CD4-positive, alpha-beta T cell (primary cell): Measurements from ENCODE around the gene MNX1. TPM values are rescaled to one million over a fixed set of nuclear protein-coding genes. Genes with fewer than 3 reads are reported as not detected.

Experiments used
- ATAC-seq: fragments of 200-7000 bp; cut with Tn5 transposase; one replicate; pipeline ENCODE4 v1.10.0; 2022; ENCODE audit warnings: mild to moderate bottlenecking; ENCODE audit not compliant: poor library complexity
- CTCF ChIA-PET: fragments of 350-600 bp; sonication (Branson Sonifier 250); formaldehyde crosslinking; loops from one replicate; lab custom pipeline; 2021; ENCODE audit warnings: antibody characterized with exemption, inconsistent platforms; lab: Charles Lee
- POLR2A ChIA-PET: fragments of 350-600 bp; sonication (Branson Sonifier 250); formaldehyde crosslinking; loops from one replicate; lab custom pipeline; 2021; ENCODE audit warnings: antibody characterized with exemption, inconsistent platforms; lab: Charles Lee
- DNase-seq, 14 experiments: peaks; one replicate each; pipeline ENCODE4 v3.0.0-alpha.2; 2013 to 2020; ENCODE audit warnings: mixed read lengths in 2 of 14
- H3K27ac ChIP-seq, 2 donors: one replicate each; pipeline versions ENCODE4 v1.5.1 to v1.7.0; 2013; ENCODE audit warnings: low read length in 2 of 2, low read depth in 1 of 2, mild to moderate bottlenecking in 1 of 2
- H3K27me3 ChIP-seq, 2 experiments: 1 replicate in 1 of 2; 2 replicates in 1 of 2; pipeline versions ENCODE4 v1.6.1 to v1.7.0; 2013; ENCODE audit warnings: low read length in 2 of 2, control low read depth in 1 of 2, mild to moderate bottlenecking in 1 of 2, moderate library complexity in 1 of 2; ENCODE audit not compliant: insufficient read depth in 2 of 2, control insufficient read depth in 1 of 2
- H3K36me3 ChIP-seq: one replicate; pipeline ENCODE4 v1.6.1; 2013; ENCODE audit warnings: low read length, control low read depth; ENCODE audit not compliant: insufficient read depth
- H3K4me1 ChIP-seq: one replicate; pipeline ENCODE4 v1.6.1; 2013; ENCODE audit warnings: low read length, control low read depth; ENCODE audit not compliant: insufficient read depth
- H3K4me3 ChIP-seq: one replicate; pipeline ENCODE4 v1.5.1; 2013; ENCODE audit warnings: mild to moderate bottlenecking, low read length, moderate library complexity
- H3K9me3 ChIP-seq, 2 experiments: 1 replicate in 1 of 2; 2 replicates in 1 of 2; pipeline versions ENCODE4 v1.6.1 to v1.7.0; 2013; ENCODE audit warnings: low read length in 2 of 2, mild to moderate bottlenecking in 2 of 2, control low read depth in 1 of 2, moderate library complexity in 1 of 2; ENCODE audit not compliant: control insufficient read depth in 1 of 2, insufficient read depth in 1 of 2
- H3K27ac Mint-ChIP-seq: one replicate; pipeline ENCODE4 v1.8.0; 2020; ENCODE audit warnings: mixed read lengths
- H3K27me3 Mint-ChIP-seq: one replicate; pipeline ENCODE4 v1.8.0; 2021; ENCODE audit warnings: mixed read lengths
- H3K36me3 Mint-ChIP-seq: one replicate; pipeline ENCODE4 v1.8.0; 2021; ENCODE audit warnings: low read depth, mixed read lengths
- H3K4me1 Mint-ChIP-seq: one replicate; pipeline ENCODE4 v1.8.0; 2021; ENCODE audit warnings: low read depth, mixed read lengths
- H3K4me3 Mint-ChIP-seq: one replicate; pipeline ENCODE4 v1.8.0; 2020; ENCODE audit warnings: mild to moderate bottlenecking, mixed read lengths
- H3K9me3 Mint-ChIP-seq: one replicate; pipeline ENCODE4 v1.8.0; 2020; ENCODE audit warnings: mixed read lengths
- CTCF ChIP-seq: fragments of 200-600 bp; IDR thresholded peaks from one replicate; pipeline ENCODE4 v1.8.0; 2022; ENCODE audit warnings: antibody characterized with exemption, mild to moderate bottlenecking
- intact Hi-C, 2 experiments: fragments of 100-400 bp; cut with DNase I in 1 of 2; cut with micrococcal nuclease in 1 of 2; formaldehyde crosslinking; loops; one replicate each; pipeline versions ENCODE4 v1.15.1 to v1.9.0; 2023 to 2025; cut with DNase I, micrococcal nuclease
- total RNA-seq, 174 experiments: library from RNA in 2 of 174; stranded (reverse) in 2 of 174; gene quantifications; one replicate each; pipeline ENCODE4 v1.2.3 and lab custom pipeline; 2021 to 2026

Gene MNX1
- total RNA-seq, 2 experiments from 2014 or later = 0.14 TPM; not detected in 1

GRCh38 chr7:156985101-156985992 lies 25.1 kb downstream of the MNX1 start:
- ChIA-PET CTCF (no interaction called here), POLR2A (no interaction called here)
- Histone ChIP-seq H3K4me3 (no peak overlapping the region), H3K9me3 (peaks cover 0 to 4% of the 10 kb centered on the region in 2 experiments), H3K27ac (no peak overlapping the region), H3K36me3 (no peaks in the 10 kb centered on the region), H3K27me3 (peaks cover 0 to under 1% of the 10 kb centered on the region in 2 experiments), H3K4me1 (no peaks in the 10 kb centered on the region)
- TF ChIP-seq CTCF = no peak
- H3K4me1 Mint-ChIP-seq = no peaks in the 10 kb centered on the region
- no peaks in the 10 kb centered on the region for H3K27me3 Mint-ChIP-seq
- intact Hi-C loops = no loop called here
- peaks cover 6% of the 10 kb centered on the region for H3K36me3 Mint-ChIP-seq
- H3K4me3 Mint-ChIP-seq = no peak overlapping the region
- no peaks in the 10 kb centered on the region for H3K9me3 Mint-ChIP-seq
- ATAC-seq (no peak), DNase-seq (no peak)
- no peak overlapping the region for H3K27ac Mint-ChIP-seq

- DNase-seq = no peak
- no peak overlapping the region for H3K4me3 Mint-ChIP-seq
- Histone ChIP-seq H3K4me3 (no peak overlapping the region), H3K9me3 (peaks cover 6 to 10% of the 10 kb centered on the region in 2 experiments), H3K4me1 (no peaks in the 10 kb centered on the region), H3K27ac (no peak overlapping the region), H3K27me3 (no peaks in the 10 kb centered on the region), H3K36me3 (no peaks in the 10 kb centered on the region)
- no peak for TF ChIP-seq CTCF
- CTCF ChIA-PET = no interaction called here
- H3K4me1 Mint-ChIP-seq = no peaks in the 10 kb centered on the region
- H3K27ac Mint-ChIP-seq = no peak overlapping the region
- H3K9me3 Mint-ChIP-seq = peaks cover 1% of the 10 kb centered on the region
- no peak for ATAC-seq
- H3K27me3 Mint-ChIP-seq = no peaks in the 10 kb centered on the region
- POLR2A ChIA-PET = no interaction called here
- peaks cover 12% of the 10 kb centered on the region for H3K36me3 Mint-ChIP-seq
- intact Hi-C loops = no loop called here
Measured at GRCh38 chr7:156984174-156984891, 26.1 kb downstream of the MNX1 start.

- Histone ChIP-seq H3K27ac (no peak overlapping the region), H3K4me3 (no peak overlapping the region), H3K4me1 (no peaks in the 10 kb centered on the region), H3K27me3 (no peaks in the 10 kb centered on the region), H3K36me3 (no peaks in the 10 kb centered on the region), H3K9me3 (peaks cover 13% of the 10 kb centered on the region in 2 experiments)
- Mint-ChIP-seq H3K4me3 (no peak overlapping the region), H3K27ac (no peak overlapping the region), H3K27me3 (no peaks in the 10 kb centered on the region), H3K4me1 (no peaks in the 10 kb centered on the region), H3K36me3 (peaks cover 32% of the 10 kb centered on the region), H3K9me3 (peaks cover 3% of the 10 kb centered on the region)
- TF ChIP-seq CTCF = no peak
- CTCF ChIA-PET = no interaction called here
- DNase-seq (no peak), ATAC-seq (no peak)
- POLR2A ChIA-PET = no interaction called here
- intact Hi-C loops = loop anchor here (10.0 kb wide), 2 partner anchors 155 to 265 kb away; partner anchors contain the start of gene UBE3C (in 1 of the 2)
Measured at GRCh38 chr7:156979711-156980110, 30.8 kb downstream of the MNX1 start.
